A549 (cell line): ENCODE results near the gene TSPAN5. TPM values are rescaled to one million over a fixed set of nuclear protein-coding genes. Genes with fewer than 3 reads are reported as not detected.
A peak's percentile ranks its signal among the peaks of the same experiment; 100 is the strongest.

Source experiments
- ATAC-seq, 2 experiments: fragments of 200-7000 bp in 1 of 2; fragments of >200 bp in 1 of 2; cut with Nextera tagmentation in 1 of 2; cut with Tn5 transposase in 1 of 2; 3 replicates each; pipeline versions ENCODE4 v1.8.0 to v1.9.1; 2018 to 2020; ENCODE audit warnings: mild to moderate bottlenecking in 1 of 2, moderate library complexity in 1 of 2
- CTCF ChIA-PET: fragments of 300-600 bp; sonication (Branson Sonifier 250); formaldehyde crosslinking; extraction: SDS; loops from one replicate; lab custom pipeline; 2021; ENCODE audit warnings: antibody characterized with exemption, inconsistent platforms; lab: Yijun Ruan, JAX
- POLR2A ChIA-PET: fragments of 350-600 bp; formaldehyde crosslinking; extraction: SDS; loops from one replicate; lab custom pipeline; 2021; ENCODE audit warnings: antibody characterized with exemption, inconsistent platforms; lab: Yijun Ruan, JAX
- DNase-seq, 2 experiments: peaks; one replicate each; pipeline versions ENCODE4 v3.0.0 to v3.0.0-alpha.2; 2011 to 2016; ENCODE audit warnings: low read depth in 1 of 2, low spot score in 1 of 2
- FAIRE-seq: peaks from 2 replicates; lab custom pipeline; 2011; peaks lifted over from hg19 to GRCh38; lab: Jason Lieb, UNC
- H3K27ac ChIP-seq, 2 experiments: fragments of >200 bp; sonication (Bioruptor Twin); formaldehyde crosslinking; 3 replicates each; pipeline ENCODE4 v1.5.1; 2016 to 2017
- H3K4me1 ChIP-seq: fragments of >200 bp; sonication (Bioruptor Twin); formaldehyde crosslinking; 3 replicates; pipeline ENCODE4 v1.6.1; 2016
- H3K4me2 ChIP-seq: fragments of >200 bp; sonication (Bioruptor Twin); formaldehyde crosslinking; 3 replicates; pipeline ENCODE4 v1.6.1; 2016
- H3K4me3 ChIP-seq: fragments of >200 bp; sonication (Bioruptor Twin); formaldehyde crosslinking; 3 replicates; pipeline ENCODE4 v1.5.1; 2016
- H3K9me3 ChIP-seq: fragments of >200 bp; sonication (Bioruptor Twin); formaldehyde crosslinking; 3 replicates; pipeline ENCODE4 v1.6.1; 2016
- CEBPB ChIP-seq, 2 experiments: fragments of >200 bp in 1 of 2; sonication (Bioruptor Twin) in 1 of 2; formaldehyde crosslinking in 1 of 2; IDR thresholded peaks; 2 replicates each; pipeline ENCODE4 v1.6.1; 2012 to 2016
- CHD2 ChIP-seq: fragments of 150-350 bp; IDR thresholded peaks from 2 replicates; pipeline ENCODE4 v1.6.1; 2014; ENCODE audit warnings: low read length; ENCODE audit not compliant: partially characterized antibody
- E2F6 ChIP-seq: IDR thresholded peaks from 2 replicates; pipeline ENCODE4 v1.6.1; 2012; ENCODE audit warnings: low read depth, borderline replicate concordance
- ELK1 ChIP-seq: fragments of 150-350 bp; IDR thresholded peaks from 2 replicates; pipeline ENCODE4 v1.6.1; 2014; ENCODE audit warnings: low read depth, mild to moderate bottlenecking, low read length
- EP300 ChIP-seq, 2 experiments: fragments of >200 bp; sonication (Bioruptor Twin); formaldehyde crosslinking; IDR thresholded peaks; 2 replicates in 1 of 2; 3 replicates in 1 of 2; pipeline ENCODE4 v1.6.1; 2016 to 2017
- ESRRA ChIP-seq: fragments of 150-350 bp; IDR thresholded peaks from 2 replicates; pipeline ENCODE4 v1.6.1; 2014; ENCODE audit warnings: mild to moderate bottlenecking, low read length, borderline replicate concordance
- FOSB ChIP-seq: fragments of 250-450 bp; sonication (Bioruptor Pico); IDR thresholded peaks from 2 replicates; pipeline ENCODE4 v1.5.0; 2020; ENCODE audit warnings: mild to moderate bottlenecking, moderate library complexity
- FOSL2 ChIP-seq, 2 experiments: fragments of 450-650 bp in 1 of 2; fragments of >200 bp in 1 of 2; sonication (Bioruptor Twin) in 1 of 2; formaldehyde crosslinking; IDR thresholded peaks; 2 replicates each; pipeline versions ENCODE4 v1.5.0 to v1.6.1; 2016 to 2020; ENCODE audit warnings: mild to moderate bottlenecking in 1 of 2, moderate library complexity in 1 of 2
- FOXS1 ChIP-seq: fragments of 250-450 bp; sonication (Bioruptor Pico); IDR thresholded peaks from 2 replicates; pipeline ENCODE4 v1.5.0; 2020; ENCODE audit warnings: mild to moderate bottlenecking, moderate library complexity
- GATA3 ChIP-seq: IDR thresholded peaks from 2 replicates; pipeline ENCODE4 v1.6.1; 2012; ENCODE audit warnings: borderline replicate concordance
- HDAC2 ChIP-seq: fragments of 200-600 bp; sonication (generic); IDR thresholded peaks from 2 replicates; pipeline ENCODE4 v1.6.1; 2016
- HES2 ChIP-seq: fragments of >200 bp; sonication (Bioruptor Twin); formaldehyde crosslinking; IDR thresholded peaks from 2 replicates; pipeline ENCODE4 v1.6.1; 2016
- HEYL ChIP-seq: fragments of 250-450 bp; sonication (Bioruptor Pico); IDR thresholded peaks from 2 replicates; pipeline ENCODE4 v1.8.0; 2021; ENCODE audit warnings: mild to moderate bottlenecking, moderate library complexity
- HMGXB4 ChIP-seq: fragments of 250-450 bp; sonication (Bioruptor Pico); IDR thresholded peaks from 2 replicates; pipeline ENCODE4 v1.5.0; 2021; ENCODE audit warnings: mild to moderate bottlenecking, moderate library complexity, borderline replicate concordance
- JUN ChIP-seq, 2 experiments: fragments of >200 bp; sonication (Bioruptor Twin); formaldehyde crosslinking; IDR thresholded peaks; 2 replicates in 1 of 2; 3 replicates in 1 of 2; pipeline ENCODE4 v1.6.1; 2016 to 2017
- JUNB ChIP-seq: fragments of >200 bp; sonication (Bioruptor Twin); formaldehyde crosslinking; IDR thresholded peaks from 2 replicates; pipeline ENCODE4 v1.6.1; 2016
- MAZ ChIP-seq: fragments of 150-350 bp; IDR thresholded peaks from 2 replicates; pipeline ENCODE4 v1.6.1; 2014; ENCODE audit warnings: antibody characterized with exemption, low read depth, low read length, borderline replicate concordance
- MYC ChIP-seq: IDR thresholded peaks from 2 replicates; pipeline ENCODE4 v1.6.1; 2012; ENCODE audit warnings: mild to moderate bottlenecking, inconsistent platforms, low read length, improper control_type of control experiment, borderline replicate concordance
- NPAS2 ChIP-seq: fragments of 250-450 bp; sonication (Bioruptor Pico); IDR thresholded peaks from 2 replicates; pipeline ENCODE4 v1.8.0; 2022; ENCODE audit warnings: mild to moderate bottlenecking, moderate library complexity, borderline replicate concordance
- RAD21 ChIP-seq, 2 experiments: fragments of >200 bp in 1 of 2; sonication (Bioruptor Twin) in 1 of 2; formaldehyde crosslinking in 1 of 2; IDR thresholded peaks in 1 of 2; conservative IDR thresholded peaks in 1 of 2; 2 replicates in 1 of 2; 3 replicates in 1 of 2; pipeline ENCODE4 v1.6.1; 2012 to 2018; ENCODE audit warnings: inconsistent platforms in 1 of 2
- RCOR1 ChIP-seq: fragments of 150-350 bp; IDR thresholded peaks from 2 replicates; pipeline ENCODE4 v1.6.1; 2014; ENCODE audit warnings: antibody characterized with exemption, low read length, low read depth
- REST ChIP-seq: fragments of 200-600 bp; sonication (generic); IDR thresholded peaks from 2 replicates; pipeline ENCODE4 v1.6.1; 2016; ENCODE audit warnings: antibody characterized with exemption, mild to moderate bottlenecking, moderate library complexity
- RNF2 ChIP-seq: fragments of 200-600 bp; sonication (generic); IDR thresholded peaks from 2 replicates; pipeline ENCODE4 v1.6.1; 2016; ENCODE audit warnings: low read depth, mild to moderate bottlenecking, antibody characterized with exemption, moderate library complexity, borderline replicate concordance
- SMC3 ChIP-seq: fragments of >200 bp; sonication (Bioruptor Twin); formaldehyde crosslinking; IDR thresholded peaks from 3 replicates; pipeline ENCODE4 v1.6.1; 2018; ENCODE audit warnings: inconsistent platforms
- SREBF2 ChIP-seq: fragments of 450-650 bp; IDR thresholded peaks from 2 replicates; pipeline ENCODE4 v1.6.1; 2014; ENCODE audit warnings: mild to moderate bottlenecking, moderate library complexity
- TFCP2L1 ChIP-seq: fragments of 250-450 bp; sonication (Bioruptor Pico); IDR thresholded peaks from 2 replicates; pipeline ENCODE4 v1.5.0; 2021; ENCODE audit warnings: mild to moderate bottlenecking
- WGBS: methylation state at CpG from one replicate; pipeline ENCODE4 v1.1.6; 2017; ENCODE audit errors: missing lambda C conversion rate; 5-methylcytosine and 5-hydroxymethylcytosine counted together
- polyA plus RNA-seq, 4 experiments: library from polyadenylated mRNA; depleted of rRNA in 3 of 4; stranded (reverse); fragments of >200 nt; fragmentation: RNase III in 1 of 4; extraction: RNeasy Plus Mini Kit Qiagen cat#74134 plus additional on column Dnase treatment in 1 of 4; gene quantifications; 2 replicates in 3 of 4; 3 replicates in 1 of 4; pipeline ENCODE4 v1.2.3, GENCODE V29; 2011 to 2017

Gene TSPAN5
- polyA plus RNA-seq, 2 of the 4 experiments (the other 2 are of a cell fraction), result 9.5 to 12.4 TPM

GRCh38 chr4:98512918-98513317 lies 145.5 kb downstream of the TSPAN5 start:
- no peak for ATAC-seq
- ChIA-PET POLR2A (no interaction called here), CTCF (interaction anchor here (0.5 kb wide), 1 partner anchor 400 kb away, joined by 3 read pairs; no protein-coding TSS in a partner anchor)
- TF ChIP-seq EP300 (IDR thresholded peaks at IDR 0.05) (no peak), HEYL (CRISPR knock-in tag) (no peak), JUN (IDR thresholded peaks at IDR 0.05) (no peak), HDAC2 (no peak)
- no peak for FAIRE-seq
- 83% methylated on average over 3 of the region's 3 CpGs for WGBS
- Histone ChIP-seq H3K27ac (peak overlapping the region in 1 of 2 experiments; percentile 46; a peak in 2 of 6 replicates), H3K4me1 (peaks cover 33% of the 10 kb centered on the region), H3K4me3 (no peak overlapping the region), H3K4me2 (no peak overlapping the region), H3K9me3 (no peaks in the 10 kb centered on the region)
- DNase-seq, result no peak

- no peak for TF ChIP-seq JUN (IDR thresholded peaks at IDR 0.05)
- TF ChIP-seq ESRRA, result no peak
- TF ChIP-seq CEBPB (IDR thresholded peaks at IDR 0.05), result no peak
- TF ChIP-seq FOSB (CRISPR knock-in tag), result no peak
- no peak for TF ChIP-seq MYC
- TF ChIP-seq FOXS1 (CRISPR knock-in tag), result no peak
- TF ChIP-seq ELK1, result no peak
- TF ChIP-seq REST, result no peak
- TF ChIP-seq GATA3, result no peak
- TF ChIP-seq RAD21 (conservative IDR thresholded peaks at IDR 0.05 in 1 of 2, IDR thresholded peaks at IDR 0.05 in 1 of 2), result no peak
- no peak for TF ChIP-seq RNF2
- no peak for TF ChIP-seq SMC3
- TF ChIP-seq FOSL2 (IDR thresholded peaks at IDR 0.05), result no peak
- no peak for TF ChIP-seq FOSL2 (CRISPR knock-in tag; IDR thresholded peaks at IDR 0.05)
- no peak for TF ChIP-seq NPAS2
- TF ChIP-seq TFCP2L1, result no peak
- no peak for TF ChIP-seq EP300 (IDR thresholded peaks at IDR 0.05)
- ChIA-PET POLR2A (no interaction called here), CTCF (no interaction called here)
- FAIRE-seq, result no peak
- H3K4me1 ChIP-seq, result peaks cover 26% of the 10 kb centered on the region
- no peak for DNase-seq
- ATAC-seq, result no peak
- H3K27ac ChIP-seq, result no peak overlapping the region
- 84% methylated on average over 6 of the region's 6 CpGs for WGBS
- H3K4me3 ChIP-seq, result no peak overlapping the region
- no peak overlapping the region for H3K4me2 ChIP-seq
- no peaks in the 10 kb centered on the region for H3K9me3 ChIP-seq
These were observed 147.5 kb downstream of the TSPAN5 start for GRCh38 chr4:98510757-98511517.

GRCh38 chr4:98510340-98510739 lies 148.1 kb downstream of the TSPAN5 start:
- FAIRE-seq (no peak), ATAC-seq (no peak), DNase-seq (no peak)
- no peak overlapping the region for H3K4me2 ChIP-seq
- H3K9me3 ChIP-seq, result no peaks in the 10 kb centered on the region
- peaks cover 21% of the 10 kb centered on the region for H3K4me1 ChIP-seq
- ChIA-PET POLR2A (no interaction called here), CTCF (interaction anchor here (1.3 kb wide), 1 partner anchor 8 kb away, joined by 4 read pairs; no protein-coding TSS in a partner anchor)
- H3K4me3 ChIP-seq, result no peak overlapping the region
- 89% methylated on average over 2 of the region's 2 CpGs for WGBS
- no peak overlapping the region for H3K27ac ChIP-seq
- TF ChIP-seq JUNB (no peak), FOSL2 (IDR thresholded peaks at IDR 0.05) (no peak), FOSL2 (CRISPR knock-in tag; IDR thresholded peaks at IDR 0.05) (no peak), E2F6 (no peak), SREBF2 (no peak), RCOR1 (no peak), HES2 (no peak), CHD2 (no peak), GATA3 (no peak), HMGXB4 (CRISPR knock-in tag) (no peak), HEYL (CRISPR knock-in tag) (no peak), MAZ (no peak)
